Fibroblast of skin of back (primary cell): ENCODE results near the gene DLEU7.

Source experiments
- DNase-seq: peaks from one replicate; pipeline ENCODE4 v3.0.0-alpha.2; 2013

The DLEU7 gene

DNA sequence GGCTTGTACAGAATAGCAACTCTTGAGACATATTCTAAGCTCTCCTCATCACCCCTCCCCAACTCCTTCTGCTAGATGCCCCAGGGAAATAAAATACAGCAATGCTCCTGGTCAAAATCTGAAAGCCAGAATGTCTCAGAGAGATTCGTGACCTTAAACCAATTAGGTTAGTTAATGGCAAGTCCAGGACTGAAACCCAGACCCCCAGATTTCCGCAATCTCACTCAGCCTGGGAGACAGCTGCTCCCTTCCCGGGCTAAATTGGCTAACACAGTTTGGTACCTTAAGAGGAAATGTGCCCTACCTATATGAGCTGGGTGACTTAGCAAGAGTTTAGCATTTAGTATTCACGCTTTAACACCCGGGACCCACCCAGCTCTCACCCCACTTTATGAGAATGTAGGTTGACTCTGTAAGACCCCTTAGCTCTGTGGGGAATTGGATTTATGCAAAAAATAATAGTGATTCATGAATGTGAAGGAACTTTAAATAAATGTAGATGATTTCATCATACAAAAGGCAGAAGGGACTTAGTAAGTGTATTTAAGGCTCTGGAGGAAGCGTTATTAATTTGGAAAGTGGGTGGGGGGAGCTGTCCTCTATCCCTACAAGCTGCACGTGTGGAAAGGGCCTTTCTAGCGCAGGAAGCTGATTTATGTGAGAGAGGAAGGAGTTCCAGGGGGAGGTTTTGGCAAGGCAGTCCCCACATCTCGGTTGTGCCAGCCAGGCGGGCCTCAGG is 1.1 kb downstream of the DLEU7 start:
- no peak for DNase-seq

DNA sequence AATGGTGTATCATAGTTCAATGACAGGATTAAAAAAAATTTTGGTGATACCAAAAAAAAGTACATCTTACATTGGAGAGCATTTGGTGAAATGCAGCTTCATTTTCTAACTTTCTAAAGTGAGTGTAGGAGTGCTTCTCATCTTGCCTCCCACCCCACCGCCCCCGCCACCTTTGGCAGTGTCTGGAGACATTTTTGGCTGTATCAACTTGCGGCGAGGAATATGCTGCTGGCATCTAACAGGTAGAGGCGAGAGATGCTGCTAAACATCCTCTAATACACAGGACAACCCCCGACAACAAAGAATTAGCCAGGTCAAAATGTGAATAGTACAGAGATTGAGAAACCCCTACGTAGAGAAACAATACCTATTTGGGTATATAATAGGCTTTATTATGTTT is 1.7 kb downstream of the DLEU7 start:
- no peak for DNase-seq

DNA sequence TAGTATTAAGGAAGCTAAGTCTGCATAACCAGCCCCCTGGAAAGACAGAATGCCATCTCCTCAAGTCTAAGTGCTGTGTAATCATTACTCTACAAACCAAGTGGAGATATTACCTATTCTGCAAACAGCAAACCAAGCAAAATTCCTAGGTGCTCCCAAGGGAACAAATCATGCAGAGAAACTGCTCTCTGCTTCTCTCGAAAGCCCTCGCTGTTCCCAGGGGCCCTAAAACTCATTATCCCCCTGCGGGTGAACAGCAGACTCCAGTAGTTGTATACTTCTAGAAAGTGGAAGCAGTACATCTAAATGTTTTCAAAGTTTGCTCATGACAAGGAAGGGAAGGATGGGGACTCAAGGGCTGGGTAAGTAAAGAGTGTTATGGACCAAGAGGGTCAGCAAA is 3.2 kb downstream of the DLEU7 start:
- DNase-seq: no peak

DNA sequence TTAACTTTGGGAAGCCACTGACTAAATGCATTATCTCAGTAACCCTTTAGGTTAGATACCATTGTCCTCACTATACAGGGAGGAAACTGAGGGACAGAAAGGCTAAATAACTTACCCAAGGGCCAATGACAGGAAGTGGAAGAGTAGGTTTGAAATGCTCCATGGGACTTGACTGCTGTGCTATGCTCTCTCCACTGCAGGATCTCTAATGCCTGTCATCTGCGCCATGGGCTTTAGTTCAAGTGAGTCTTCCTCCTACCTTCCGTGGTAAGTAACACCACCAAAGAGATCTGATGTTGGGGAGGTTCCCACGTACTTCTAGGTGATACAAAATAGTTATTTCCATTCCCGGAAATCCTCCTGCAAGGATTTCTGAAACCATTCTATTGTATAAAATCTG is 3.7 kb downstream of the DLEU7 start:
- DNase-seq: no peak

DNA sequence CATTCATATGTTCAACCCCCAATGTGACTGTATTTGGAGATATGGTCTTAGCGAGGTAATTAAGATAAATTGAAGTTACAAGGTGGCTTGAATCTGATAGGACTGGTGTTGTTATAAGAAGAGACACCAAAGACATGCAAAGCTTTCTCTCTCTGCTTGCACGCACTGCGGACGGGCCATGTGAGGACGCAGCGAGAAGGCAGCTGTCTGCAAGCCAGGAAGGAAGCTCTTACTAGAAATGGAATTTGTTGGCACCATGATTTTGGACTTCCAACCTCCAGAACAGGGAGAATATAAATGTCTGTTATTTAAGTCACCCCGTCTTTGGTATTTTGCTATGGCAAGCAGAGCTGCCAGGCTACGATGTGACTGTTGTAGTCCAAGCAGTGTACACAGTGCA is 4.8 kb downstream of the DLEU7 start:
- no peak for DNase-seq

DNA sequence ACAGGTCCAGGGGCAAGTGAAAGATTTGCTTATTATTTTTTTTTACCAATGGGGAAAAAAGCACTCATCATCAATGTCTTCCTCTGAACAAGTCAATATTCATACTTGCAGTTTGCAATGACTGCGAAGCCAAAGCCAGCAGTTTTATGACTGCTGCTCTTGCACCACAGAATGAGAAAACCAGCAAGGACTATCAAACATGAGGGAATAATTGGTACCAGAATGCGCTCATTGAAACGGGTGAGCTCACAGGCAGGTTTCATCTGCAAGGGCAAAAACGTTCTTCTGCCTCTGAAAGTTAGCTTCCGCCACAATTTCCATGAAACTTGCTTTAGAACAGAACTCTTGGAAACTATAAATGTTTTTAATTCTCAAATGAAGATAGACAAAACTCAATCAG is 5.5 kb downstream of the DLEU7 start:
- DNase-seq: no peak

DNA sequence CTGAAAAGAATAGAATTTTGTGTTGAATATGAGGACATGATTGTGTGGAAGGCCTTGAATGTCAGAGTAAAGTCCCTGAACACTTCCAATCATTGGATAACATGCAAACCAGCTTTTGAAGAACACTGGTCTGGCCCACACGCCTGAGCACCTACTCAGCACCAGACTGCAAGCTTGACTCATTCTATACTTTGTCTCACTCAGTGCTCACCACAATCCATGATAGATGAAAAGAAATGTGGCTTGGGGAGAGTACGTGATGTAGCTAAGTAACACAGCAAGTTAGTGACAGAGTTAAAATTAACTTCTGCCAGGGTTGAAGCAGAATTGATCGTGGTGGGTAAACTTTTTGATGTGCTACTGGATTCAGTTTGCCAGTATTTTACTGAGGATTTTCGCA is 12.0 kb downstream of the DLEU7 start:
- peak; percentile 4 for DNase-seq

DNA sequence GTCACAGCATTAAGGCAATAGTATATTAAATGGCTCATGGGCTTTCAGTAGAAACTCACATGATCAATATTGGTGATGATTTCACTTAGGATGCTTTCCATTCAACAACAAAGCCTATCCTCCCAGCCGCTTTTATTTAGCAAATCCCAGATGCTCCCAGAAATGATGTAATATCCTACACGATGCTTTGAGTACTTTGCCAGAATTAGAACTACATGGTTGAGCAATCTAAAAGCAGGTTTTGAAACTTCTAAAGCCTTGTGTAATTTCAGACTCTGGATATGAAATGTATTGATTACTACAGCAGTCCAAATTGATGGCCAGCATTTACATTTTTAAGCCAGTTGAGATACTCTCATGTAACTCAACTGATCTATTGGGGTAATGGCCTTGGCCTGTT is 13.6 kb downstream of the DLEU7 start:
- no peak for DNase-seq

DNA sequence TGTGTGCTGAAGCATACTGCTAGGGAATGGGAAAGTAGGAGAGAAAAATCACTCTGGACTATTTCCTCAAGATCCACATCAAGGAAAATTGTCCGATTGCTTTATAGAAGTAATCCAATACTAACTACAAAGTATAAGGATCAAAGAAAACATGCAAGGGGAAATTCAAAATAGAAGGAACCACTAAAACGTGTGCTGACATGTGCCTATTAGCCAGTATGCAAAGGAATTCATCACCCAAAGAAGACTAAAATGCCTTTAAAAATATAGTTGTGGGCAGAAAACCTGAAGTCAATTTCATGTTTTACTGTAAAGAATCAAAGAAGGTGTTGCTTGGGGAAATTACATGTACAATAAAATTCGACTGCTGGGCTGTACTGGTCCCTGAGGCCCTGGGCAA is 14.3 kb downstream of the DLEU7 start:
- DNase-seq: no peak

DNA sequence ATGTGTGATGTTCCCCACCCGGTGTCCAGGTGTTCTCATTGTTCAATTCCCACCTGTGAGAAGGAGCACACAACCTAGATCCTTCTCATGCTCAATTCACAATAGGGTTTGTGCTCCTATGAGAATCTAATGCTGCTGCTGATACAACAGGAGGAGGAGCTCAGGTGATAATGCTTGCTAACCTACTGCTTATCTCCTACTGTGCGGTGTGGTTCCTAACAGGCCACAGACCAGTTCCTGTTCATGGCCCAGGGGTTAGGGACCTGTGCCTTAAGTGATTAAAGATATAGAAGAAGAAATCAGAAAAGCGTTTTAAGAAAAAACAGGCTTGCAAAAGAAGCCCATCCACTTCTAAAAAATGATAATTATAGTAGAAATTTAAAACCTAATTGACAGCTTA is 17.5 kb downstream of the DLEU7 start:
- DNase-seq: no peak

DNA sequence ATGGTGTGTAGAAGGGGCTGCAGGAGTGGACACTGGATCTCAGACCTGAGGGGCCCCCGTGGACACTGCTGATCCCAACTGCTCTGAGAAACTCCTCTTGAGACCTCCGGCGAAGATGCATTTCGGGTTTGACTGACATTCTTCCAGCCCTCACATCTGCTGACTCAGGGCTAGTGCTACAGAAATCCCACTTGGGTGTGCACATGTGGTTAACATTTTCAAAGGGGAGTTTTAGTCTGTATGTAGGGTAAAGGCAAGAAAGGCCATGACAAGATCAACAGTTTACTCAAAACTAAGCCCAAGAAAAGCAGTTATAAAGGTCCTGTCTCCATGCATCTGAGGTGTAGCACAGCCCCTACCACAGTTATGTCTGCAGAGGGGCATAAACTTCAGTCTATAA is 31.2 kb downstream of the DLEU7 start:
- no peak for DNase-seq

DNA sequence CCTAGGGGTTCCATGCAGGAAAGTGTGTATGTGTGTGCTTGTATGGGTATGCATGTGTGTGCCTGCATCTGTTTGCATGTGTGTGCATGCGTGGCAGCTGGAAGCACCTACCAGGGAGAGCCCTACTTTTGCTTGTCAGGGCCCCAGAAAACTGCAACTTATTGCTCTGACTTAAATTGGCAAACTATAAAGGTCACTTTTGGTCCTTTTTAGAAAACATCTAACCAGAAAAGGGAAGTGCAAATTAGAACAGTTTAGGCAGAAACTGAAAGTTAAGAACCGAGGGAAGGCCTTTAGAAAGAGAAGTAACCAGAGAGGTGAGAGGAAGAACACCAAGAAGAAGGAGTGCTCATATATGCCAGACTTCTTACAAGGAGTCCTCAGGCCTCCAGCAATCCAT is 32.5 kb downstream of the DLEU7 start:
- no peak for DNase-seq

DNA sequence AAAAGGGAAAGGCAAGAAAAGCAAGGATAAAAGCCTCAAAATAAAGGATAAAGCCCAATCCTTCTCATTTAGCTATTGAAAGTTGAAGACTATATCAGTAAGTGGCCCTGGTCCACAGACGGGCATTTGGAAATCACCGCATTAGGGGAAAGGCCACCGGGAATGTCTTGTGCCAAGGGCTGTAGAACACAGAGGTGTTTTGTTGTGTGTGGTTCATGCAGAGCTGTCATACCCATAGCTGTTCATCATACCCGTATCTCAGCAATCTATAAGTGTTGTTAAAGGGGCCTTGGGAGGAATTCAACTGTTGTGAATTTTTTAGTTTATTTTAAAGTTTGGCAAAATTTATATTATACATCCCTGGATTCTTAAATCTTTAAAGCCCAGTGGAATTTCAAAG is 33.0 kb downstream of the DLEU7 start:
- no peak for DNase-seq

DNA sequence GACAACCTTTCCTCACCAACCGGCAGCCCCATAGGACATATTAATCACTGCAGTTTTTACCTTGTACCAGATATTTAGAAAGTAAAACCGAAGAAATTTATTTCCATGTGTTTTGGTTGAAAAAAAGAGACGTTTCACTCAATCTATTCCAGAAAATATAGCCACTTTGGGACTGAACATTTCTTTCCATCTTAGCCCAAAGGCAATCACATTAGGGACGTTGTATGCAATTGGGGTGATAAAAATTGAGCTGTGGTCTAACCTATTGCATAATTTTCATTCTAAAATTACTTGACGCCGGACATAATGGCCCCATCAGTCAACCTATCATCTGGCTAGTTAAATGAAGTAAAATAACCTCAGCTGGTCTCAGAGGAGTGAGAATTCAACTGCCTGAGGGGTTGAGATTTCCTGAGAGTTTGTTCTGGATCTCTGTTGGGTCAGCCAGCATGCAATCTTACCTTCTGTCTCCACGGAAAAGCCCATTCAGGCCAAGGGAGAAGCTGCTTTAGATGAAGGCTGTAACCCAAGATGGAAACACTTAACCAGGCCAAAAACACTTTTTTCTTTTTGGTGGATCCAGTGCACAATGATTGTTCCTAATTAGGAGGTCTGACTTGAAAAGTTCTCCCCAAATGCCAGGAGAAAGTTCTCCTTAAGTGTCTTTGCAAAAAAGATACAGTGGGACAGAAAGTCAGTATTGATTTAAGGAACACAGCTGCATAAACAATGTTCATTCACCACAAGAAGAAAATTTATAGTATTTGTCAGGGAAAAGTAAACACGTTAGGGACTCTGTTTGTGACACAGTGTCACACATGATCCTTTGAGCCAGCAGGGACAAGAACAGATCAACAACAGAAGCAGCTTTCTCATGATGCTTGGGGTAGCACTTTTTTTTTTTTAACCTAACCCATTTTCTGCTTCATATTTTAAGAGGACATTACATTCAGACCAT is 34.1 kb downstream of the DLEU7 start:
- DNase-seq: no peak

DNA sequence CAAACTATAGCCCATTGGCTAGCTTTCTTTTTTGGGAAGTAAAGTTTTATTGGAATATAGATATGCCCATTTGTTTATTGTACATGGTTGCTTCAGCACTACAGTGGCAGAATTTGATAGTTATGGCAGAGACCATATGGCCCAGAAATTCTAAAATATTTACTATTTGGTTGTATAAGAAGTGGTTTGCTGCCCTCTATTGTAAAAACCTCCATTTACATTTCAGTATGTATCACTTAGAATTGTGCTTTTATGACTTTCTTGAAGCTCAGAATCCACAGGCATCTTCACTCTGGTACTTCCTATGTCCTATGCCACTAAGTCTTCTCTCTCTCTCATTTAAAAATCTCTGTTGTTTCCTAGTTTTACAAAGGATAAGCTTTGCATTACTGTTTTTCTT is 37.7 kb downstream of the DLEU7 start:
- DNase-seq: peak; percentile 32

DNA sequence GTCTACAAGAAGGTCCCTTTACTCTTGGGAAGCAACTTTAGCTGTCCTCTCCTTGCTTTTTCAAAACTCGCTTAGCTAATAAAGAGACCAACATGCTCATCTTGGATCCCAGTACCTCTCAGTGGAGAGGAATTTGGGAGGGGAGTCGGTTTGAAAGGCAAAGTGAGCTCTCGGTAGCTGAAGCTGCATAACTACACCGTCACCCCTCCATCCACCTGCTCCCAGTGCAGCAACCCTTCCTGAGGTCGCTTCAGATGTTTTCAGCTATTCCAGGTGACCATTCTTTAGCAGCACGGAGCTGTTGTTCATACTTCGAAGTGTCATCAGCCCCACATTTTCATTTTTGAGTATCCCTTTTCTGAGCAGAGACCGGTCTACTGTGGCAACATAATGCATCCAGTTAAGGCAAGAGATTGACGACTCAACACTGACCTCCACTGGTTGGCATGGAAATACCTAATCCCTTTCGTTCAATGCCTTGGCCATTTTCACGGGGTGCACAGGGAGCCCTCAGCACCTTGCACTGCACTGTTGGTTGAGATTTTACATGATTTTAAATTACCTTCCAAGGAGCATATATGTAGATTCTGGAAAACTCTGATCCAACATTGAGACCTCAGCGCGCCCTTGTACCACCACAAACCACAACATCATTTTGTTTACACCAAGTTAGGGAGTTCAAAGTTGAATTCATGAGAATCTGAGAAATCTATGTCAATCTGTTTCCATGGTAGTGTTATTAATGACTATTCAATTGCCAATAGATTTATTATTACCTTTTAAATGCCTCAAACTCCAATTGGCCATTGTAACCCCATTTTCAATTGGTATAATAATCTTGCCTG is 42.2 kb downstream of the DLEU7 start:
- peak; percentile 78 for DNase-seq

DNA sequence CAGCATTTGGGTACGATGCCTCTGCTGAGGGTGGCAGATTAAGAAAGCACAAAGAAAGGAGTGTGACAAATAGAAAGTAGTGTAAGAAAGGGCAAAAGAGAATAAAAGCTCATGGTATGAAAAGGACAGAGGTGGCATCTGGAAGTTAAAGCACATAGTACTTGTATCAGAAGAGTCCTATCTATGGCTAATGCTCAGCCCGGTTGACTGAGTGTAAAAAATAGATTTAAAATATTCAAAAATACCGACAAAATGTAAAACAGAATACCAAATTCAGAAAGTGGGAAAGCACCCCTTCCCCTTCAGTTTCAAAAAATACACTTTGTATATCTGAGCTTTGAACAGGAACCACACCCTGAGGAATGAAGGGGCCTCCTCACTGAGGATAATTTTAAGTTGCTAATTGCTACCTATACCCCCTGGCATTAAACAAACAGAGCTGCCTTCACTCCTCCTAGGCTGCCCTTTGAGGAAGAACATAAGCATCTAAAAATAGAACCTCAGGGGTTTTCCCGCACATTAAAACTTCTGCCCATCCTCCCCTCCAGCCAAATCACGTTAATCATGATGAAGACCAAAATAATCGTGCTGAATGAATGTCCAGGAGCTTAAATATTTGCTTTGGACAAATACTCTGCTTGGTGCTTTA is 43.3 kb downstream of the DLEU7 start:
- DNase-seq: peak; percentile 4

DNA sequence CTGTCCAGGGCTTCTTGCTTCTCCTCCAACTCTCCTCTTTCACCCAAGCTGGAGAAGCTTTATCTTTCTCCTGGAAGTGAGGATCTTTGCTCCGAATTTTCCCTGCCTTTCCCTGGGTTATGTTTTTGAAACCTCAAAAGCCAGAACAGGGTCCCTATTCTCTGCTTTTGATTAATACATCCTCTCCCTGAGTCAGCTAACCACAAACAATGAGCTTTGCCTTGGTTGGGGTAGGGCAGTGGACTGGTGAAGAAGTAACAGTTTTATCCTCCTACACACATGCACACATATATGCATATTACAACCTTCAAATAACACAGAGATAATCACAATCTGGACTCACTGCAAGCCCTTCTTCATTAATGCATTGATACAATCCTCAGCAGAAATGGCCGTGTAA is 44.6 kb downstream of the DLEU7 start:
- peak; percentile 65 for DNase-seq

DNA sequence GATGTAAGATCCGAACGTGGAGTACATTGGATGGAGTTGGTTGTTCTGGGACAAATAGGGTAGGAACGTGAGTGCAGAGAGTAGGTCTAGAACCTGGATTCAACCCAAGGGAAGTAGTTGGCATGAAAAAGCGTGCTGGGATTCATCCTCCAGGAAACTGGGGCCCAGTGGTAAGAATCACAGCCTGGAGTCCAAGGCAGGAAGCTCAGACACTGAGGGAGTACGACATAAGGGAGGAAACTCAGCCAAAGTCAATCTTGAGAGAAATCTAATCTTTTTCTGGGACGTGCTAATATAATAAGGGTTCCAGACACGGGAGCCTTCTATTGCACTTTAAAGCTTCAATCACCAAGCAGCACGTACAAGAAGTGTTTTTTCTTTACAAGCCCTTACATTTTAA is 46.4 kb downstream of the DLEU7 start:
- DNase-seq: peak; percentile 15

DNA sequence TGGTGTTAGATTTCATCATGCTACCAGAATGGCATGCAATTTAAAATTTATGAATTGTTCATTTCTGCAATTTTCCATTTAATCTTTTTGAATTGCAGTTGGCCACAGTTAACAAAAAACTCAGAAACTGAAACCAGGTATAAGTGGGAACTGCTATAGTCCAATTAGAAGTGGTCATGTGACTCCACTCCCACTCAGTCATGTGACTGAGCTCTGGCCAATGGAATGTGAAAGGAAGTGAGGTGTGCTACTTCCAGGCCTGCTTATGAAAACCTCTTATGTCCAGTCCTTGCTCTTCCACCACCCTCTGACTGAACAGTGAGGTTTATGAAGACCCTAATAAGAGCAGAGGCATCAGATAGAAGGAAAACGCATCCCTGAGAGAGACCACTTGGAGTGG is 47.0 kb downstream of the DLEU7 start:
- DNase-seq: no peak

DNA sequence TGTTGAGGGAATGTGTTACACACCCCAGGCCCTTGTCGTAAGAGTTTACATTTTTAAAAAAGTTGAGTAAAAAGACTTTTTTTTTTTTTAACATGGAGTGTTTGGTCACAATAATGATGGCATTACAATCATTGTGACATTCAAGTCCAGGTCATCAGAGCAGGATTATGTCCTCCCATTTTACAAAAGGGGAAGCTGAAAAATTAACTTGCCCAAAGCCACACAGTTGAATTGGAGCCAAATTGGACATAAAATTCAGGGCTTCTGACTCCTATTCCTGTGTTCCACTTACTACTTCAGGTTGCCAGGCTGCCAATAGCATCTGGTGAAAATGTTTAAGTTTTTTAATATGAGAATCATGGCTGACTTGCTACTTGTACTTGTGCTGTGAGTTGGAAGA is 49.3 kb downstream of the DLEU7 start:
- no peak for DNase-seq

DNA sequence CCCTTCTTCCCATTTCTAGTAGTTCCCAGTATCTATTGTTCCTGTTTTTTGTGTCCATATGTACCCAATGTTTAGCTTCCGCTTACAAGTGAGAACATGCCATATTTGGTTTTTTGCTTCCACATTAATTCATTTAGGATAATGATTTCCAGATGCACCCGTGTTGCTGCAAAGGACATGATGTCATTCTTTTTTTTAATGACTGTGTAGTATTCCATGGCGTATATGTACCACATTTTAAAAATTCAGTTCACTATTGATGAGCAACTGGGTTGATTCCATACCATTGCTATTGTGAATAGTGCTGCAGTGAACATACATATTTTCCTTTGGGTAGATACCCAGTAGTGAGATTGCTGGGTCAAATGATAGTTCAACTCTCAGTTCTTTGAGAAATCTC is 50.5 kb downstream of the DLEU7 start:
- DNase-seq: no peak
